Epithelial cell of proximal tubule (primary cell): ENCODE results near the gene SDCCAG8. TPM values are rescaled to one million over a fixed set of nuclear protein-coding genes. Genes with fewer than 3 reads are reported as not detected.

Source experiments
- DNase-seq: peaks from one replicate; pipeline ENCODE4 v3.0.0-alpha.2; 2011; ENCODE audit warnings: low read depth
- H3K4me3 ChIP-seq: 2 replicates; pipeline ENCODE4 v1.5.1; 2011; ENCODE audit warnings: low read depth, mild to moderate bottlenecking, low read length
- CTCF ChIP-seq: conservative IDR thresholded peaks from 2 replicates; pipeline ENCODE4 v1.5.1; 2012; ENCODE audit warnings: low read depth, mild to moderate bottlenecking, low read length
- total RNA-seq: library from RNA; depleted of rRNA; stranded (reverse); fragments of >200 nt; gene quantifications from 2 replicates; pipeline ENCODE4 v1.2.3, GENCODE V29; 2015

The SDCCAG8 gene
- total RNA-seq, 1 donor from 2014 or later, result 86.9 TPM

GRCh38 chr1:243503155-243503554, 247.3 kb downstream of the SDCCAG8 start:
- no peak for TF ChIP-seq CTCF
- no peak overlapping the region for H3K4me3 ChIP-seq
- no peak for DNase-seq

- TF ChIP-seq CTCF, result no peak
- DNase-seq, result no peak
- no peak overlapping the region for H3K4me3 ChIP-seq
These were observed 250.3 kb downstream of the SDCCAG8 start for GRCh38 chr1:243505986-243506689.

- DNase-seq, result no peak
- TF ChIP-seq CTCF, result no peak
- H3K4me3 ChIP-seq, result no peak overlapping the region
These were observed 251.3 kb downstream of the SDCCAG8 start for GRCh38 chr1:243507001-243507671.

GRCh38 chr1:243507672-243508302, 251.9 kb downstream of the SDCCAG8 start:
- H3K4me3 ChIP-seq, result no peak overlapping the region
- DNase-seq, result no peak
- no peak for TF ChIP-seq CTCF

- no peak for TF ChIP-seq CTCF
- DNase-seq, result no peak
These were observed 252.5 kb downstream of the SDCCAG8 start for GRCh38 chr1:243508303-243508713.

GRCh38 chr1:243508943-243509342, 253.1 kb downstream of the SDCCAG8 start:
- H3K4me3 ChIP-seq, result no peak overlapping the region
- TF ChIP-seq CTCF, result no peak

More at GRCh38 chr1:243508303-243508713, 252.5 kb downstream of the SDCCAG8 start:
- H3K4me3 ChIP-seq, result no peak overlapping the region

More at GRCh38 chr1:243508943-243509342, 253.1 kb downstream of the SDCCAG8 start:
- DNase-seq, result no peak
